BJ (cell line): Measurements from ENCODE around the gene BARHL2. TPM values are rescaled to one million over a fixed set of nuclear protein-coding genes. Genes with fewer than 3 reads are reported as not detected.

ENCODE experiments used
- CTCF ChIA-PET: fragments of 350-600 bp; formaldehyde crosslinking; extraction: SDS; loops from one replicate; lab custom pipeline; 2021; ENCODE audit warnings: antibody characterized with exemption, inconsistent platforms; lab: Yijun Ruan, JAX
- POLR2A ChIA-PET: fragments of 300-600 bp; sonication (Branson Sonifier 250); formaldehyde crosslinking; extraction: SDS; loops from one replicate; lab custom pipeline; 2021; ENCODE audit warnings: antibody characterized with exemption; lab: Charles Lee
- DNase-seq: peaks from one replicate; pipeline ENCODE4 v3.0.0-alpha.2; 2011; ENCODE audit warnings: low read depth
- H3K27me3 ChIP-seq: 2 replicates; pipeline ENCODE4 v1.6.0; 2011; ENCODE audit warnings: low read length; ENCODE audit not compliant: control insufficient read depth, insufficient read depth
- H3K36me3 ChIP-seq: 2 replicates; pipeline ENCODE4 v1.5.1; 2011; ENCODE audit warnings: low read length; ENCODE audit not compliant: control insufficient read depth, insufficient read depth
- H3K4me3 ChIP-seq: 2 replicates; pipeline ENCODE4 v1.5.1; 2011; ENCODE audit warnings: low read depth, mild to moderate bottlenecking, control low read depth, low read length
- CTCF ChIP-seq: IDR thresholded peaks from 2 replicates; pipeline ENCODE4 v1.5.1; 2011; ENCODE audit warnings: low read depth, mild to moderate bottlenecking, control low read depth, inconsistent platforms, low read length, moderate library complexity; ENCODE audit not compliant: insufficient read depth
- polyA plus RNA-seq: library from polyadenylated mRNA; depleted of rRNA; stranded (reverse); fragments of >200 nt; gene quantifications from 2 replicates; pipeline ENCODE4 v1.2.3, GENCODE V29; 2011

Gene BARHL2
- polyA plus RNA-seq, 1 experiment, result not detected

DNA sequence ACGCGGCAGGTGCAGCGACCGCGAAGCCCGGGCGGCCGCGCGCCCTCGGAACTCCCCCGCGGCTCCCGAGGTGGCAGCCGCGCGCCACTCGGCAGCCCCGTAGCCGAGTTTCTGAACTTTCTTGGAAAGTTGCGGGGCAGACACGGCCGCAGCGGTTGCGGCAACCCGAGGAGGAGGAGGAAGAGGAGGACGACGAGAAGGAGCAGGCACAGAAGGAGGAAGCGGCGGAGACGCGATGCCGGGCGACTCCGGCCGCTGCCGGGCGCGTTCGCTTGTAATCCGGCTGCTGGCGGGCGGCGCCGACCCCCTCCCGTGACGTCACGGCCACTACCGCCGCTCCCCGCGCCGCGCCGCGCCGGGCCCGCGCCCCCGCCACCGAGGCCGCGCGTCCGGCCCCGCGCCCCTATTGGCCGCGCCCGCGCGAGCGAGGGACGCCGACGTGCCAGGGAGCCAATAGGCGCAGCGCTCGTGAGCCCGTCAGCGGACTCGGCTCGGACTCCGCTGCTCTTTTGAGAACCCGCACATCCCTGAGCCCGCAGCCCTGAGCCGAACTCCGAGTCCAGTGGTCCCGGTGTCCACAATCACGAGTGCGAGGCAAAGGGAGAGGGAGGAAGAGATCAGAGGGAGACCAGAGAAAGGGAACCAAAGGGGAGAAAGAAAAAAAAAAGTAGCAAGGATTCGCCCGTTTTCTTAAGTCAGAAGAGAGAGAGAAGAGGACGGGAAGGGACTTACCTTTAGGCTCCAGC is 736 bp upstream of the BARHL2 start:
- DNase-seq, result no peak
- CTCF ChIA-PET, result interaction anchor here (1.0 to 1.9 kb wide), 2 partner anchors 10 kb away, joined by 3 to 5 read pairs; no protein-coding TSS in a partner anchor
- peaks cover 67% of the 10 kb centered on the region for H3K27me3 ChIP-seq
- no peaks in the 10 kb centered on the region for H3K36me3 ChIP-seq
- POLR2A ChIA-PET, result no interaction called here
- no peak for TF ChIP-seq CTCF
- H3K4me3 ChIP-seq, result peak overlapping the region; percentile 26

DNA sequence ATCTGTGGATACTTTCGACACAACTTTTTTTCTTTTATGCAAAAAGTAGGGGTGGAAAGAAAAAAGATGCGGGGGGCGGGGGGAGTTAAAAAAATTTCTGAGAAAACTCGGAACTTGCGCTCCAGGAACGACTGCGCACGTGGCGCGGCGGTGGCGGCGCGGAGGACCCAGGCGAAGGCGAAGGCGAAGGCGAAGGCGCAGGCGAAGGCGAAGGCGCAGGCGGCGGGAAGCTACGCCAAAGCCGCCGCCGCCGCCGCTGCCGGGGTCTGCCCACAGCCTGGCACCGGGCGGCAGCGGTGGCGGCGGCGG is 208 bp upstream of the BARHL2 start:
- H3K4me3 ChIP-seq, result no peak overlapping the region
- CTCF ChIA-PET, result interaction anchor here (2.6 kb wide), 1 partner anchor 448 kb away, joined by 7 read pairs; no protein-coding TSS in a partner anchor
- DNase-seq, result no peak
- POLR2A ChIA-PET, result no interaction called here
- TF ChIP-seq CTCF, result no peak
- H3K36me3 ChIP-seq, result no peaks in the 10 kb centered on the region
- peaks cover 68% of the 10 kb centered on the region for H3K27me3 ChIP-seq

GRCh38 chr1:90716243-90716551 is 905 bp downstream of the BARHL2 start:
- no peaks in the 10 kb centered on the region for H3K36me3 ChIP-seq
- H3K4me3 ChIP-seq, result no peak overlapping the region
- no peak for TF ChIP-seq CTCF
- CTCF ChIA-PET, result interaction anchor here (2.6 kb wide), 1 partner anchor 449 kb away, joined by 7 read pairs; no protein-coding TSS in a partner anchor
- POLR2A ChIA-PET, result no interaction called here
- no peak for DNase-seq
- H3K27me3 ChIP-seq, result peaks cover 75% of the 10 kb centered on the region

DNA sequence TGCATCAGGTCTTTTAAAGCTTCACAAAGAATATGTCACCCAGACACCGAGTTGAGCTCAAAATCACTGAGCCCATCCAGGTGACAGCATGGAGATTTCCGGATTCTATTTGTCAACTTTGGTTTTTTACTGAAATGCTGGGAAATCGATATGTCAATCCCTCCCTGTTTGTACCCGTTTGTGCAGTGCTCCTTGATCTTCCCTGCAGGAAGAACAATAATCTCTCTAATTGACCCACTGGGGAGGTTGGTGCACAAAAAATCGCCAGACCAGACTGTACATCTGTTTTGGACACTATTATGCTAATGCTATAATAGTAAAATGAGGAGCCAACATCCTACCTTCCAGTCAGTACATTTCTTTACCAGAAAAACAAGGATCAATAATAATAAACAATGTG is 1.8 kb downstream of the BARHL2 start:
- no peak for DNase-seq
- TF ChIP-seq CTCF, result no peak
- CTCF ChIA-PET, result interaction anchor here (1.8 to 2.6 kb wide), 2 partner anchors 9 to 450 kb away, joined by 3 to 7 read pairs; no protein-coding TSS in a partner anchor
- Histone ChIP-seq H3K36me3 (no peaks in the 10 kb centered on the region), H3K27me3 (peaks cover 80% of the 10 kb centered on the region), H3K4me3 (no peak overlapping the region)
- POLR2A ChIA-PET, result no interaction called here

DNA sequence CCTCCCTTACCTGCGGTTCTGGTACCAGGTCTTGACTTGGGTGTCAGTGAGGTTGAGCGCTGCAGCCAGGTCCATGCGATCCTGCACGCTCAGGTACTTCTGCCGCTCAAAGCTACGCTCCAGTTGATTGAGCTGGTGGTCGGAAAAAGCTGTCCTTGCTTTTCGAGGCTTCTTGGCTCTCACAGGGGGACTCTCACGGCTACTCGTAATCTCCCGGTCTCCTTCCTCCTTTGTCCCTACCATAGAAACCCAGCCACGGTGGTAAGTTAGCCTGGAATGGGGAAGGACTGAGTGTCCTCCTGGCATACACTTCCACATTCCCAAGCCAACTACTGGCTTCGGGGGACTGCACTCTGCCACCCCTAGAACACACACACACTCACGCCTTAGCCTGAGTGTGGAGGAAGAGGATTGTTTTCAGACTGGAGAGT is 2.6 kb downstream of the BARHL2 start:
- H3K4me3 ChIP-seq, result no peak overlapping the region
- ChIA-PET POLR2A (no interaction called here), CTCF (interaction anchor here (1.8 to 2.3 kb wide), 2 partner anchors 7 to 10 kb away, joined by 3 to 6 read pairs; no protein-coding TSS in a partner anchor)
- no peaks in the 10 kb centered on the region for H3K36me3 ChIP-seq
- TF ChIP-seq CTCF, result no peak
- no peak for DNase-seq
- H3K27me3 ChIP-seq, result peaks cover 78% of the 10 kb centered on the region
